Cardiac muscle cell (in vitro differentiated cells and primary cell): ENCODE data around the gene SH3PXD2A. TPM values are rescaled to one million over a fixed set of nuclear protein-coding genes. Genes with fewer than 3 reads are reported as not detected.

Experiments used
- DNase-seq, 2 donors: peaks; one replicate each; pipeline versions ENCODE4 v3.0.0 to v3.0.0-alpha.2; 2010 to 2017; ENCODE audit warnings: low read depth in 1 of 2, low spot score in 1 of 2
- H3K27ac ChIP-seq: fragments of 200-600 bp; sonication (generic); 2 replicates; pipeline ENCODE4 v1.5.1; 2016
- H3K27me3 ChIP-seq: fragments of 200-600 bp; sonication (generic); 2 replicates; pipeline ENCODE4 v1.6.0; 2016; ENCODE audit warnings: control low read depth
- H3K36me3 ChIP-seq: fragments of 200-600 bp; sonication (generic); 2 replicates; pipeline ENCODE4 v1.5.1; 2016; ENCODE audit warnings: control low read depth
- H3K4me1 ChIP-seq: fragments of 200-600 bp; sonication (generic); 2 replicates; pipeline ENCODE4 v1.8.1; 2017; ENCODE audit warnings: low read depth, mild to moderate bottlenecking, mixed run types
- H3K4me3 ChIP-seq: fragments of 200-600 bp; sonication (generic); 2 replicates; pipeline ENCODE4 v1.5.1; 2016; ENCODE audit warnings: mild to moderate bottlenecking
- H3K9me3 ChIP-seq: fragments of 200-600 bp; sonication (generic); 2 replicates; pipeline ENCODE4 v1.5.1; 2017; ENCODE audit warnings: low read depth, mild to moderate bottlenecking, control low read depth
- CTCF ChIP-seq: IDR thresholded peaks from 2 replicates; pipeline ENCODE4 v1.5.1; 2012; ENCODE audit warnings: low read depth, mild to moderate bottlenecking, low read length
- polyA plus RNA-seq: library from polyadenylated mRNA; unstranded; fragments of >200 nt; fragmentation: Nextera tagmentation; extraction: Ambion mirVana; gene quantifications from 2 replicates; pipeline ENCODE4 v1.2.1, GENCODE V29; 2016
- total RNA-seq: library from RNA; depleted of rRNA; stranded (reverse); fragments of >200 nt; gene quantifications from 2 replicates; pipeline ENCODE4 v1.2.3, GENCODE V29; 2016

Gene SH3PXD2A
- total and polyA plus RNA-seq, 2 experiments from 2014 or later: 32.2 to 75.9 TPM

GRCh38 chr10:103630156-103630555 lies 225.2 kb downstream of the SH3PXD2A start:
- TF ChIP-seq CTCF: no peak
- Histone ChIP-seq H3K27me3 (no peaks in the 10 kb centered on the region), H3K36me3 (peaks cover 11% of the 10 kb centered on the region), H3K9me3 (no peaks in the 10 kb centered on the region), H3K27ac (no peak overlapping the region), H3K4me3 (no peak overlapping the region), H3K4me1 (no peaks in the 10 kb centered on the region)
- DNase-seq: no peak

GRCh38 chr10:103629581-103629980 lies 225.8 kb downstream of the SH3PXD2A start:
- no peak for DNase-seq
- no peak overlapping the region for H3K4me3 ChIP-seq
- no peaks in the 10 kb centered on the region for H3K27me3 ChIP-seq
- no peaks in the 10 kb centered on the region for H3K9me3 ChIP-seq
- H3K27ac ChIP-seq: no peak overlapping the region
- TF ChIP-seq CTCF: no peak
- no peaks in the 10 kb centered on the region for H3K4me1 ChIP-seq
- H3K36me3 ChIP-seq: peaks cover 11% of the 10 kb centered on the region

DNA sequence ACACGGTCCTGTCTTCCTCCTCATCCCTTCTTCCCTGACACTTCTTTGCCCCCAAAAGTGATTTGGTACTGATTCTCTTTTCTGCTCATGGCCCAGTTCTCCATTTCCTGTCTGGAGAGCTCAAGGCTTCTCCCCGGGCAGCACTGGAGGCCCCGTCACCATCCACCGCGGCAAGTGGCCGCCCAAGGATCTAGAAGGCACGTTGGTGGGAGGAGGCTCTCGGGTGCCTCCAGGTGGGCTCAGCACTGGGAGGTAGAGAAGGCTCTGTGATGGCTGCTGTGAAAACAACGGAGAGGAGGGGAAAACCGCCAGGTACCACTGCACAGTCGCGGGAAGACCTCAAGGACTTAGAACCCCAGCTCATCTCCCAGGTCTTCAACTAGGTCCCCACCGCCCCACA lies 227.5 kb downstream of the SH3PXD2A start:
- Histone ChIP-seq H3K4me1 (no peaks in the 10 kb centered on the region), H3K9me3 (no peaks in the 10 kb centered on the region), H3K36me3 (peaks cover 15% of the 10 kb centered on the region), H3K4me3 (no peak overlapping the region), H3K27me3 (no peaks in the 10 kb centered on the region), H3K27ac (no peak overlapping the region)
- no peak for TF ChIP-seq CTCF
- no peak for DNase-seq

- Histone ChIP-seq H3K36me3 (peaks cover 15% of the 10 kb centered on the region), H3K27ac (no peak overlapping the region), H3K4me3 (no peak overlapping the region), H3K9me3 (no peaks in the 10 kb centered on the region), H3K4me1 (no peaks in the 10 kb centered on the region), H3K27me3 (no peaks in the 10 kb centered on the region)
- TF ChIP-seq CTCF: no peak
- no peak for DNase-seq
Observed at GRCh38 chr10:103627111-103627892, 228.1 kb downstream of the SH3PXD2A start.

- H3K36me3 ChIP-seq: peaks cover 15% of the 10 kb centered on the region
- H3K4me1 ChIP-seq: no peaks in the 10 kb centered on the region
- no peak overlapping the region for H3K4me3 ChIP-seq
- H3K27ac ChIP-seq: no peak overlapping the region
- H3K9me3 ChIP-seq: no peaks in the 10 kb centered on the region
- DNase-seq: no peak
- no peak for TF ChIP-seq CTCF
- H3K27me3 ChIP-seq: no peaks in the 10 kb centered on the region
Observed at GRCh38 chr10:103626178-103626577, 229.2 kb downstream of the SH3PXD2A start.
